ENCODE measurements around the gene ZNF853.
A peak's percentile ranks its signal among the peaks of the same experiment; 100 is the strongest.

The ZNF853 gene

DNA sequence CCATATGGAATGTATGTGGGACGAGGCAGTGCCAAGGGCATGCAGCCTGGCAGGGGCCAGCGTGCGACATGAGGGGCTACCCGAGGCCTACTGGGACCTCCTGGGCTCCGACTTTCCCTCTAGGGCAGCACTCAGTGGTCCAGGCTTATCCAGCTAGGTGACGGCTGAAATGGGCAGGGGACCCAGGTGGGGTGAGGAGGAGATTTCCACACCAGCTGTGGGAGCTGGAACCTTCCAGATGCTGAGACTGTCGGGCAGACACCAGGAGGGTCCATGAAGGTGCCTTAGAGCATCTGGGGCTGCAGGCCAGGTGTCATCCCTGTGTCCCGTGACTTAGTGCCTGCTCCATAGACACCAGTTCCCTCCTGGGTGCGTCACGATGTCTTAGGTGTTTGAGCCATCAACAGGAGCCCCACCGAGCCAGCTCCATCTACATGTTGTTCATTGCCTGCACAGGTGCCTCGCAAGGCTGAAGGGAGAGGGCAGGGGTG, 35.2 kb downstream of the ZNF853 start:
- no peak overlapping the region for H3K4me2 ChIP-seq
- peaks cover 100% of the 10 kb centered on the region for H3K36me3 ChIP-seq
- H3K27me3 ChIP-seq: no peaks in the 10 kb centered on the region
- peaks cover 63% of the 10 kb centered on the region for H3K9me3 ChIP-seq
- TF ChIP-seq Cebpa-rat (IDR thresholded peaks at IDR 0.05): no peak
- H3K9ac ChIP-seq: no peak overlapping the region
- H4K20me1 ChIP-seq: peaks cover 49% of the 10 kb centered on the region
- H3K4me3 ChIP-seq: no peak overlapping the region; the same call in 1 of the 2 replicates
- peaks cover 20% of the 10 kb centered on the region for H3K4me1 ChIP-seq
- no peak overlapping the region for H3K27ac ChIP-seq

DNA sequence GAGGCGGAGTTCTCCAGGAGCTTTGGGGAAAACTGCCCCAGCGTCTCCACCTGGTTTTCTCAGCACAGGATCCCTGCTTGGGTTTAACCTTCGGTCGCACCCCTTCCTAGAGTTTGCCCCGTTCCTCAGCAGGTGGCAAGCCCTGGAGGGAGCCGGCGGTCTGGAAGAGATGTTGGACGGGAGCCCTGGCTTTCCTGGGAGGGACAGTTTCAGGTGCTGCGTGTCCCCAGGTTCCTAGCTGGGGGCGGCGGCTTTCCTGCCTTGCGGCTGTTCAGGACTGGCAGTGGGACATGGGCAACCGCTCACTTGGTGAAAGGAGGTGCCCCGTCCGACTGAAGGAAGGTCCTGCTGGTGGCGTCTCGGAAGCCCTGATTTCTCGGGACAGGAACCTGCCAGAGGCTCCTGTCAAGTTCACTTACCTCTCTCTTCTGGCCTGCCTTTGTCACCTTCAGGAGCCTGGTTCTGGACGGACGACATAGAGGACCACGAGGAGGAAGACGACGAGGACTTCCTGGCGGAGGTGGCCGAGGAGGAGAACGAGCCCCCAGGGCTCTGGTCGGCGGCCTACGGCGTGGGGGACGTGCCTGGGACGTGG, 36.5 kb downstream of the ZNF853 start:
- TF ChIP-seq Cebpa-rat (IDR thresholded peaks at IDR 0.05): no peak
- Histone ChIP-seq H4K20me1 (peaks cover 35% of the 10 kb centered on the region), H3K27ac (no peak overlapping the region), H3K36me3 (peaks cover 100% of the 10 kb centered on the region), H3K9ac (no peak overlapping the region), H3K4me1 (peaks cover 20% of the 10 kb centered on the region), H3K27me3 (no peaks in the 10 kb centered on the region), H3K4me3 (peak overlapping the region; percentile 53), H3K4me2 (no peak overlapping the region), H3K9me3 (peaks cover 63% of the 10 kb centered on the region)

DNA sequence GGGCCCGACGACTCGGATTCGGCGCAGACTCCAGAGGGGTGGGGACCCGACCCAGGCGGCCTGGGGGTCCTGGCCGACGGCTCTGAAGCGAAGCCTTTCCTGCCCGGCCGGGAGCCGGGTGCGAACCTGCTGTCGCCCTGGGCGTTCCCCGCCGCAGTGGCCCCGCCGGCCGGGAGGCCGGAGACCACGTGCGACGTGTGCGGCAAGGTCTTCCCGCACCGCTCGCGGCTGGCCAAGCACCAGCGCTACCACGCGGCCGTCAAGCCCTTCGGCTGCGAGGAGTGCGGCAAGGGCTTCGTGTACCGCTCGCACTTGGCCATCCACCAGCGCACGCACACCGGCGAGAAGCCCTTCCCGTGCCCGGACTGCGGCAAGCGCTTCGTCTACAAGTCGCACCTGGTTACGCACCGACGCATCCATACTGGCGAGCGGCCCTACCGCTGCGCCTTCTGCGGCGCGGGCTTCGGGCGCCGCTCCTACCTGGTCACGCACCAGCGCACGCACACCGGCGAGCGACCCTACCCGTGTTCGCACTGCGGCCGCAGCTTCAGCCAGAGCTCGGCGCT, 37.1 kb downstream of the ZNF853 start:
- no peak for TF ChIP-seq Cebpa-rat (IDR thresholded peaks at IDR 0.05)
- Histone ChIP-seq H3K9ac (no peak overlapping the region), H4K20me1 (peaks cover 29% of the 10 kb centered on the region), H3K4me3 (peak overlapping the region; percentile 53), H3K27me3 (no peaks in the 10 kb centered on the region), H3K36me3 (peaks cover 95% of the 10 kb centered on the region), H3K9me3 (peaks cover 63% of the 10 kb centered on the region), H3K27ac (no peak overlapping the region), H3K4me2 (no peak overlapping the region), H3K4me1 (peaks cover 20% of the 10 kb centered on the region)

DNA sequence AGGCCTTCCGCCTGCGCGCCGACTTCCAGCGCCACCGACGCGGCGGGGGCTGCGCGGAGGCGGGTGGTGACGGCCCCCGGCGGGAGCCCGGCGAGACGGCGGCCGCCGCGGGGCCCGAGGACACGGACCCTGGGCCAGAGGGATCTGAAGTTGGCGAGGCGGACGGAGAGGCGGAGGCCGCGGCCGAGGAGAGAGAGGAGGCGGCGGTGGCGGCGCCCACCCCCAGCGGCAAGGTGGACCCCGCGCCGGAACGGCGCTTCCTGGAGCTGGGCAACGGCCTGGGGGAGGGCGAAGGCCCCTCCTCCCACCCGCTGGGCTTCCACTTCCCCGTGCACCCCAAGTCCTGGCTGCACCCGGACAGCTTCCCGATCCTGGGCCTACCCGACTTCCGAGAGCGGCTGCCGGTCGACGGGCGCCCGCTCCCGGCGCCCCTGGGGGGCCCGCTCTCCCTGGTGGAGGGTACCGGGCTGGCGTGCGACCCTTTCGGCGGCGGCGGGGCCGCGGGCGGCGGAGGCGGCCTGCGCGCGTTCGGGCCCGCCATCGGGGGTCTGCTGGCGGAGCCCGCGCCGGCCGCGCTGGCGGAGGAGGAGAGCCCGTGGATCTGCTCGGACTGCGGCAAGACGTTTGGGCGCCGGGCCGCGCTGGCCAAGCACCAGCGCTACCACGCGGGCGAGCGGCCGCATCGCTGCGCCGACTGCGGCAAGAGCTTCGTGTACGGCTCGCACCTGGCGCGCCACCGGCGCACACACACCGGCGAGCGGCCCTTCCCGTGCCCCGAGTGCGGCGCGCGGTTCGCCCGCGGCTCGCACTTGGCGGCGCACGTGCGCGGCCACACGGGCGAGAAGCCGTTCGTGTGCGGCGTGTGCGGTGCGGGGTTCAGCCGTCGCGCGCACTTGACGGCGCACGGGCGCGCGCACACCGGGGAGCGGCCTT, 37.9 kb downstream of the ZNF853 start:
- Histone ChIP-seq H3K9ac (no peak overlapping the region), H3K4me3 (peak overlapping the region; percentile 53), H4K20me1 (peaks cover 25% of the 10 kb centered on the region), H3K36me3 (peaks cover 87% of the 10 kb centered on the region), H3K4me2 (no peak overlapping the region), H3K27ac (no peak overlapping the region), H3K27me3 (no peaks in the 10 kb centered on the region), H3K4me1 (peaks cover 21% of the 10 kb centered on the region), H3K9me3 (peaks cover 63% of the 10 kb centered on the region)
- TF ChIP-seq Cebpa-rat (IDR thresholded peaks at IDR 0.05): no peak

DNA sequence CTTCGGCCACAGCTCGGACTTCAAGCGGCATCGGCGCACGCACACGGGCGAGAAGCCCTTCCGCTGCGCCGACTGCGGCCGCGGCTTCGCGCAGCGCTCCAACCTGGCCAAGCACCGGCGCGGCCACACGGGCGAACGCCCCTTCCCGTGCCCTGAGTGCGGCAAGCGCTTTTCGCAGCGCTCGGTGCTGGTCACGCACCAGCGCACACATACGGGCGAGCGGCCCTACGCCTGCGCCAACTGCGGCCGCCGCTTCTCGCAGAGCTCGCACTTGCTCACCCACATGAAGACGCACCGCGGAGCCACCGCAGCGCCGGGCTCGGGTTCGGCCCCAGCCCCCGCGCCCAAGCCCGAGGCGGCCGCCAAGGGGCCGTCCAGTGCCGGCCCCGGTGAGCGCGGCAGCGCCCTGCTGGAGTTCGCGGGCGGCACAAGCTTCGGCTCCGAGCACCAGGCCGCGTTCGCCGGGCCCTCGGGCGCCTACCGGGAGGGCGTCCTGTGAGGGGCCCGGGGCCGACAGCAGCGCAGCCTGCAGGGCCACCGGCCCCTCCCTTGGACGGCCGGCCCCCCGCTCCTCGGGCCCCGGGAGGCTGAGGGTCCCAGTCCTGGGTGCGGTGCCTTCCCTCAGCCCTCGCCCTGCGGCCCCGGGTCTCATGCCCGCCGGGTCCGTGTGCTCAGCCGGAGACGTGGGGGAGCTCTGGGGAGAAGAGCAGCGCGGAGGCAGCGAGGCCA, 38.9 kb downstream of the ZNF853 start:
- H3K36me3 ChIP-seq: peaks cover 77% of the 10 kb centered on the region

DNA sequence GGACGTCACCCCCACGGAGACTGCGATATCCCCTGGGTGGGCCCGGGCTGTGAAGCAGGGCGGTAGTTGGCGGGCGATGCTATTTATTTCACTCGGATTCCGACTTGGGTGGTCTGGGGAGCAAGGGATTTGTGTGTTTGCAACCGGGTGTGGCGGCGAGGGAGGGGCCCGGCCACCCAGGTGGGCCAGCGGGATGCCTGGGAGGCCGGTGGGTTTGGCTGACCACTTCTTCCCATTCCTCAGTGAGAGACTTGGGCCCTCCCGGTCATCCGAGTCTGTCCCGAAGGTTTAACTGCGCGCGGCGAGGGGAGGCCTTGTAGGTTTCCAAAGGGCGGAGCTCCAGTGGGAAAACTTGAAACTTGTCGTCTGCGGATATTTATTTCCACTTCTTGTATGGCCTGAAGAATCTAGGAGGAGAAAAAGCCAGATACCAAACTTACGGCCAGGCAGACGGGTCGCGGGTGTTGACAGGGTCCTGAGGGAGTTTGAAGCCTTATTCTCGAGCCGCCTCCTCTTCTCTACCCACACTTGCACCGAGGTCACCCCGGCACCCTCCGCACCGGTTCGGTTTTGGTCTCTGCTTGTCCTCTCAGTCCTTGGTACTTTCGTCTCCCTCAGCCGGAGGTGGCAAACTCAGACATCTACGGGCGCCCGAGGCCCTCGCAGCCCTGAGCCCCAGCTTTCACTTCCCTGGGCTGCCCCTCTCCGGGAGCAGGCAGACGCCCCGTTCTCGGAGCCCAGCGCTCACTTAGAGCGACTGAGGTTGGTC, 39.6 kb downstream of the ZNF853 start:
- Histone ChIP-seq H3K27me3 (no peaks in the 10 kb centered on the region), H3K9me3 (peaks cover 52% of the 10 kb centered on the region), H3K4me1 (0 out of 2 replicates have a peak, but pooled peaks cover 7% of the 10 kb centered on the region), H4K20me1 (peaks cover 16% of the 10 kb centered on the region; the same call in 1 of the 2 replicates), H3K36me3 (peaks cover 70% of the 10 kb centered on the region), H3K27ac (no peak overlapping the region), H3K4me2 (no peak overlapping the region), H3K9ac (no peak overlapping the region), H3K4me3 (no peak overlapping the region; the same call in 1 of the 2 replicates)
- TF ChIP-seq Cebpa-rat (IDR thresholded peaks at IDR 0.05): no peak

More for the DNA sequence above, 38.9 kb downstream of the ZNF853 start:
- Histone ChIP-seq H3K9me3 (peaks cover 60% of the 10 kb centered on the region), H3K4me1 (peaks cover 13% of the 10 kb centered on the region), H3K4me2 (no peak overlapping the region), H3K4me3 (no peak overlapping the region; the same call in 1 of the 2 replicates), H3K9ac (no peak overlapping the region), H3K27ac (no peak overlapping the region), H4K20me1 (peaks cover 24% of the 10 kb centered on the region), H3K27me3 (no peaks in the 10 kb centered on the region)
- no peak for TF ChIP-seq Cebpa-rat (IDR thresholded peaks at IDR 0.05)

DNA sequence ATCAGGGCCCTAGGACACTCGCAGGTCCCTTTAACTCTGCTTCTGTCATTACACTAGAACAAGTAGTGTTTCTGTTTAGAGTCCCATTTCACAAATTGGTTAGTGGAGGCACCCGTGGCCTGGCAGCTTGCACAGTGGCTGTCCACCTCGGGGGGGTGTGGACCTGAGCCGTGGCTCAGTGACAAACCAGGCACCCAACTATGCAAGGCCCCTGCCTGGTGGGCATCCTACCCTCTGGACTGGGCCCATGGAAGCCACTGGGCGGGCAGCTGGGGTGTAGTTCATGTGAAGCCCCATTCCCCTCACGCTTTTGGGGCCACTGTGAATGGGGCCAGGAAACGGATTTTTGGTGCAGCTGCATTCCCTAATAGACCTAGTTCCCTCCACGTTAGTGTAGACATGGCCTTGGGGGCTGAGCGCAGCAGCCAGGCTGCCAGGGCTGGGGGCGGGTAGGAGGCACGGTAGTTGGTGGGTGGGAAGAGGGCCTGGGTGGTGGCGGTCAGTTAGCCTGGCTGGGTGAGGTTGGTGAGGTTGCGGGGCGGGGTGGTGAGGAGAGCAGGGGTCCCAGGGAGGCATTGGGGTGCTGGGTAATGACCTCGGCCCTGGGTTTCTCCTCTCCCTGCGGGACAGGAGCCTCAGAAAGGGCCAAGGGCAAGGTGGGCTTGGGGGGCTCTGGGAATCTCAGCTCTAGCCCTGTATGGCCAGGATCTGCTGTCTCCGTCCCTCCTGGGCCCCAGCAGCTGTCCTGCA, 40.4 kb downstream of the ZNF853 start:
- Histone ChIP-seq H4K20me1 (0 out of 2 replicates have a peak, but pooled peaks cover 12% of the 10 kb centered on the region), H3K27me3 (no peaks in the 10 kb centered on the region), H3K4me3 (no peak overlapping the region), H3K36me3 (peaks cover 62% of the 10 kb centered on the region), H3K27ac (no peak overlapping the region), H3K9me3 (peaks cover 45% of the 10 kb centered on the region), H3K4me2 (no peak overlapping the region), H3K4me1 (0 out of 2 replicates have a peak, but pooled peaks cover 7% of the 10 kb centered on the region), H3K9ac (no peak overlapping the region)
- no peak for TF ChIP-seq Cebpa-rat (IDR thresholded peaks at IDR 0.05)

DNA sequence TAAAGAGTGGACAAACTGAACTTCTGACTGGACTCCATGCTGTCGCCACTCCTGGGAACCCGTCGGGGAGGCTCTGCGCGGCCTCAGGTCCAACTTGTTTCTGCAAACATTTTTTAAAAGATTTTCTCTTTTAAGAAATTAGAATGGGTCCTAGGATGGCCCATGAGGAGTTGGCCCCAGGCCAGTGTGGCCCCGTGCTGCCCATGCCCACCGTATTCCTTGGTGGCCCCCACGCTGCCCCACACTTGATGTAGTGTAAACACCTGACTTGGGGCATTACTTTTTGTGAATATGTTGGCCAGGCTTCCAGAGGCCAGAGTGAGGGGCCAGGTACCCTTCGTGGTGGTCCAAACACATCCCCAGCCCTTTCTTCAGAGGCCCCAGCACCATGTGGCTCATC, 41.0 kb downstream of the ZNF853 start:
- Histone ChIP-seq H3K4me3 (no peak overlapping the region), H3K4me2 (no peak overlapping the region), H3K4me1 (0 out of 2 replicates have a peak, but pooled peaks cover 7% of the 10 kb centered on the region), H3K9ac (no peak overlapping the region), H3K27me3 (no peaks in the 10 kb centered on the region), H4K20me1 (0 out of 2 replicates have a peak, but pooled peaks cover 12% of the 10 kb centered on the region), H3K9me3 (peaks cover 39% of the 10 kb centered on the region), H3K27ac (no peak overlapping the region), H3K36me3 (peaks cover 56% of the 10 kb centered on the region)
- no peak for TF ChIP-seq Cebpa-rat (IDR thresholded peaks at IDR 0.05)

Measured in BLaER1 (cell line).